Measurements from ENCODE around the gene LRP5.

DNA sequence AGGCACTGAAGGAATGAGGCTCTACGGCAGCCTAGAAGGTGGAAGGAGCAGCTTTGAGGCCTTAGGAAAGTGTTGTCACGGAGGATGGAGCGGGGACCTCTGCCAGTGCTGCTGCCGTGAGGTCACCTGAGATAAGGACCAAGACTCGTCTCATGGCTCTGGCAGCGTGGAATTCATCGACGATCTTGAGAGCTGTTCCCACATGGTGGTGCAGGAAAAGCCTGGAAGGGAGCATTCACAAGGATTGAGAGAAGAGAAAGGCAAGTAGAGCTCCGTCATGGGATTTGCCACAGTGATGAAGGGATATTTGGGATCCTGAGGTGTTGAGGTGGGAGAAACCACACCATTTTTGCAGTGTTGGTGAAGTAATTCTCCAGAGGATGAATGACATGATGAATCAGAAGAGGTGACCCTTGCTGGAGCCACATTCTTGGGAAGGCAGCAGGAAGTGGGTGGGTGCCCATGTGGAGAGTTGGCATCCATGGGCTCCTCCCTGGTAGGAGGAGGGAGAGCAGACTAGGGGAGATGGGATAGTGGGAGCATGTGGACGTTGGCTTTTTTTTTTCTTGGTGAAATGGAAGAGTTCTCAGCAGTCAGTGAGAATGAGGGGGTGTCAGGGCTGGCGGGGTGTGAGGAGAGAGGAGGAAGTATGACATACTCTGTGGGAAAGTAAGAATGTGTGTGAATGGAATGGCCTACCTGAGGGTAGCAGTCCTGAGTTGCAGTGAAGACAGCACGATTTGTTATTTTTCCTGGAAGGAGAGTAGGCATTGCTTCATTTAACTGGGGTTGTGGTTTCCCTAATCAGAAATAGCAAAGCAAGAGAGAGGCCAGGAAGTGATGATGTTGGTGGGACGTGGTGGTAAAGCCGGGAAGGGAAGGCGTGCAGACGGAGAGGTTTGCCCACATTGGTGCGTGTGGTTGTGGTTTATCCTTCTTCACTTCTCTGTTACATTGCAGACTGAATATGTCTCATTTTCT is 159.3 kb downstream of the LRP5 start:
- TF ChIP-seq POLR2AphosphoS5 (IDR thresholded peaks at IDR 0.05): peak in 1 of 3 donors; percentile 14
- no peak for TF ChIP-seq POLR2A (IDR thresholded peaks at IDR 0.05)
- no peak for TF ChIP-seq CTCF (IDR thresholded peaks at IDR 0.05)
